Body of pancreas (tissue), 4 donors: ENCODE measurements around the gene HDLBP. TPM values are rescaled to one million over a fixed set of nuclear protein-coding genes. Genes with fewer than 3 reads are reported as not detected.
"Not testable (repeated sequence)": the region's sequence is repeated elsewhere in the genome, so short reads cannot be mapped to it uniquely, and the experiment has no call there.

Experiments used
- ATAC-seq: fragments of 150-250 bp; one replicate; pipeline ENCODE4 v1.9.1; 2016
- DNase-seq, 4 donors: peaks; one replicate each; pipeline ENCODE4 v3.0.0-alpha.2; 2019
- H3K27ac ChIP-seq, 4 donors: fragments of 200-600 bp; sonication (generic); 1 replicate in 3 of 4; 2 replicates in 1 of 4; pipeline versions ENCODE4 v1.5.1 to v1.6.1; 2016 to 2019; ENCODE audit warnings: mild to moderate bottlenecking in 1 of 4, mixed read lengths in 1 of 4, moderate library complexity in 1 of 4
- H3K27me3 ChIP-seq, 2 donors: fragments of 200-600 bp; sonication (generic); one replicate each; pipeline ENCODE4 v1.6.0; 2016; ENCODE audit warnings: mild to moderate bottlenecking in 1 of 2
- H3K36me3 ChIP-seq, 2 donors: fragments of 200-600 bp; sonication (generic); replicated peaks in 1 of 2; 2 replicates each; pipeline ENCODE4 v1.5.1; 2016; ENCODE audit warnings: low read depth in 2 of 2; ENCODE audit not compliant: insufficient read depth in 1 of 2
- H3K4me1 ChIP-seq: fragments of 200-600 bp; sonication (generic); one replicate; pipeline ENCODE4 v1.6.0; 2016
- H3K4me3 ChIP-seq, 2 donors: fragments of 200-600 bp; sonication (generic); 1 replicate in 1 of 2; 2 replicates in 1 of 2; pipeline ENCODE4 v1.5.1; 2016 to 2019
- H3K9me3 ChIP-seq, 3 donors: fragments of 200-600 bp; sonication (generic); 1 replicate in 2 of 3; 2 replicates in 1 of 3; pipeline ENCODE4 v1.5.1; 2016
- POLR2A ChIP-seq, 3 donors: fragments of 450-650 bp; IDR thresholded peaks; one replicate each; pipeline ENCODE4 v1.6.1; 2016; ENCODE audit warnings: antibody characterized with exemption in 3 of 3, mild to moderate bottlenecking in 2 of 3
- WGBS, 2 donors: methylation state at CpG; one replicate each; pipeline ENCODE4 v1.1.5; 2017; 5-methylcytosine and 5-hydroxymethylcytosine counted together
- intact Hi-C: fragments of 100-400 bp; cut with DNase I; formaldehyde crosslinking; loops from one replicate; pipeline ENCODE4 v1.15.1; 2023
- total RNA-seq, 2 donors: library from RNA; depleted of rRNA; stranded (reverse); fragments of >200 nt; gene quantifications; one replicate each; pipeline ENCODE4 v1.1.0, GENCODE V29; 2016
- TF ChIP-seq, protein P1 (sequence below), 7 experiments: fragments of 450-650 bp in 4 of 7; fragments of 200-600 bp in 3 of 7; sonication (generic) in 3 of 7; IDR thresholded peaks; one replicate each; pipeline ENCODE4 v1.5.1; 2016 to 2019; ENCODE audit warnings: antibody characterized with exemption in 7 of 7

Gene HDLBP
- total RNA-seq, 2 donors from 2014 or later, result 501 to 612 TPM

- intact Hi-C loops, result no loop called here
- H3K4me3 ChIP-seq, result no peak overlapping the region
- no peak for DNase-seq
- peak overlapping the region; percentile 35 to 99 (median 54) for H3K27ac ChIP-seq
- no peak for ATAC-seq
- WGBS, 2 donors, result 30 to 43% methylated on average over 8 of the region's 8 CpGs
- peaks cover 71% of the 10 kb centered on the region for H3K4me1 ChIP-seq
- H3K36me3 ChIP-seq, result no peaks in the 10 kb centered on the region
- H3K9me3 ChIP-seq, result no peaks in the 10 kb centered on the region
- no peaks in the 10 kb centered on the region for H3K27me3 ChIP-seq
- TF ChIP-seq, protein P1, sequence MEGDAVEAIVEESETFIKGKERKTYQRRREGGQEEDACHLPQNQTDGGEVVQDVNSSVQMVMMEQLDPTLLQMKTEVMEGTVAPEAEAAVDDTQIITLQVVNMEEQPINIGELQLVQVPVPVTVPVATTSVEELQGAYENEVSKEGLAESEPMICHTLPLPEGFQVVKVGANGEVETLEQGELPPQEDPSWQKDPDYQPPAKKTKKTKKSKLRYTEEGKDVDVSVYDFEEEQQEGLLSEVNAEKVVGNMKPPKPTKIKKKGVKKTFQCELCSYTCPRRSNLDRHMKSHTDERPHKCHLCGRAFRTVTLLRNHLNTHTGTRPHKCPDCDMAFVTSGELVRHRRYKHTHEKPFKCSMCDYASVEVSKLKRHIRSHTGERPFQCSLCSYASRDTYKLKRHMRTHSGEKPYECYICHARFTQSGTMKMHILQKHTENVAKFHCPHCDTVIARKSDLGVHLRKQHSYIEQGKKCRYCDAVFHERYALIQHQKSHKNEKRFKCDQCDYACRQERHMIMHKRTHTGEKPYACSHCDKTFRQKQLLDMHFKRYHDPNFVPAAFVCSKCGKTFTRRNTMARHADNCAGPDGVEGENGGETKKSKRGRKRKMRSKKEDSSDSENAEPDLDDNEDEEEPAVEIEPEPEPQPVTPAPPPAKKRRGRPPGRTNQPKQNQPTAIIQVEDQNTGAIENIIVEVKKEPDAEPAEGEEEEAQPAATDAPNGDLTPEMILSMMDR (IDR thresholded peaks at IDR 0.05), result no peak
- no peak for TF ChIP-seq POLR2A (IDR thresholded peaks at IDR 0.05)
Observed at GRCh38 chr2:241320394-241320793, 4.9 kb upstream of the HDLBP start.

GRCh38 chr2:241318830-241319229 lies 3.4 kb upstream of the HDLBP start:
- H3K4me1 ChIP-seq, result peaks cover 63% of the 10 kb centered on the region
- H3K9me3 ChIP-seq, DNase-seq, ATAC-seq, intact Hi-C loops, H3K36me3 ChIP-seq, H3K27me3 ChIP-seq, H3K4me3 ChIP-seq: not testable (repeated sequence)
- 23 to 37% methylated on average over 6 of the region's 6 CpGs for WGBS, 2 donors
- H3K27ac ChIP-seq, result peak overlapping the region in 2 of 4 donors; percentile 99

DNA sequence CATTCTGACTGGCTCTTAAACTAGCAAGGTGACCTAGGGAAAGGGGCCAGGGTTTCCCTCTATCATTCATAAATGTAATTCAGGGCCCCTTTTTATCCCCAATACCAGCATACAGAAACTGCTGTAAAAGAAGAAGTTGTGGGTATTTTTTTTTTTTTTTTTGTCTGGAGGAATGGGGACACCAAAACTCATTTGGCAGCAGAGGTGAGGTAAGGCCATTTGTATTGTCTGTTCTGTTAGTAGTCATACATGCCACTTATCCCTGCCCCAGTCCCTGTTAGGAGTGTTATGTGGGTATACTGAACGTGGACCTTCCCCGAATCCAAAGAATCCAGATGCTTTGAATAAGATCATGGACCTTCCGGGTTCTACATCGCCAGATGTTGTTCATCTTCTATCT lies 1.9 kb upstream of the HDLBP start:
- intact Hi-C loops, result no loop called here
- DNase-seq (no peak), ATAC-seq (no peak)
- no peak for TF ChIP-seq POLR2A (IDR thresholded peaks at IDR 0.05)
- TF ChIP-seq, protein P1 (IDR thresholded peaks at IDR 0.05), result no peak
- Histone ChIP-seq H3K27me3 (no peaks in the 10 kb centered on the region), H3K36me3 (no peaks in the 10 kb centered on the region), H3K9me3 (no peaks in the 10 kb centered on the region), H3K4me1 (peaks cover 64% of the 10 kb centered on the region), H3K4me3 (peak overlapping the region; percentile 63 to 93), H3K27ac (peak overlapping the region; percentile 98 to 99 (median 99))
- WGBS, 2 donors, result 15 to 18% methylated on average over 4 of the region's 4 CpGs

DNA sequence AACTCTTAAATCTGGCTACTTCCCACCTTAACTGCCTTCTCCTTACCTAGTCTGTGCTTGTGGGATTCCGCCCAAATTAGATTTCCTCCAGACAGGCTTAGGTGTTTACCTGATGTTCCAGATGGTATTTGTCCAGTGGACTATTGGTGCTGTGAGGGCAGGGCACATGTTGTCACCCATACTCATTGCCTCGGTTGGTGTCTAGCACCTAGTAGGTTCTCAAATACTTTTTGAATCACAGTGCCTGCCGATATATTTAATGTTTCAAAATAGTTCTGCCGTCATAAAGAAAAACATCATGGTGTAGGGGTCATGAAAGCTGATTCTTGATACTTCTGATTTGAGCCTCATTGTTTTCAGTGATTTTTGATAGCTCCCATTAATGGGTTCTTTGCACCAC lies 1.4 kb upstream of the HDLBP start:
- Histone ChIP-seq H3K27ac (peak overlapping the region; percentile 98 to 99 (median 99)), H3K4me1 (peaks cover 63% of the 10 kb centered on the region)
- intact Hi-C loops, result no loop called here

GRCh38 chr2:241315879-241316631 lies 583 bp upstream of the HDLBP start, which contains the start of gene SEPTIN2:
TSS of gene SEPTIN2 (plus strand) at chr2:241315925. CDS start at chr2:241324233, 8,308 bp downstream.
- ATAC-seq (peak; percentile 21), DNase-seq (peak in 1 of 4 donors; percentile 39)
- no peaks in the 10 kb centered on the region for H3K9me3 ChIP-seq
- intact Hi-C loops, result no loop called here
- H3K36me3 ChIP-seq, result no peaks in the 10 kb centered on the region
- H3K27ac ChIP-seq, result peak within 1 kb of the TSS; percentile 98 to 99 (median 99)
- H3K4me1 ChIP-seq, result peaks cover 59% of the 10 kb centered on the region
- TF ChIP-seq, protein P1 (IDR thresholded peaks at IDR 0.05), result no peak
- peak in 2 of 3 donors; percentile 70 to 72 for TF ChIP-seq POLR2A (IDR thresholded peaks at IDR 0.05)
- peak within 1 kb of the TSS; percentile 63 to 93 for H3K4me3 ChIP-seq
- 0% methylated on average over 11 to 69 of the region's 75 CpGs for WGBS, 2 donors
- no peaks in the 10 kb centered on the region for H3K27me3 ChIP-seq

More for the DNA sequence above, 1.4 kb upstream of the HDLBP start:
- ATAC-seq, result no peak
- Histone ChIP-seq H3K36me3 (no peaks in the 10 kb centered on the region), H3K27me3 (no peaks in the 10 kb centered on the region), H3K4me3 (peak overlapping the region; percentile 63 to 93), H3K9me3 (no peaks in the 10 kb centered on the region)
- DNase-seq, result peak in 1 of 4 donors; percentile 22
- TF ChIP-seq, protein P1 (IDR thresholded peaks at IDR 0.05), result no peak
- TF ChIP-seq POLR2A (IDR thresholded peaks at IDR 0.05), result no peak
- WGBS, 2 donors, result 0 to 4% methylated on average over 4 of the region's 4 CpGs
